ENCODE measurements around the gene TAMALIN.

GRCh38 chr12:52062167-52063081, 55.7 kb downstream of the TAMALIN start:
- TF ChIP-seq, protein P1, sequence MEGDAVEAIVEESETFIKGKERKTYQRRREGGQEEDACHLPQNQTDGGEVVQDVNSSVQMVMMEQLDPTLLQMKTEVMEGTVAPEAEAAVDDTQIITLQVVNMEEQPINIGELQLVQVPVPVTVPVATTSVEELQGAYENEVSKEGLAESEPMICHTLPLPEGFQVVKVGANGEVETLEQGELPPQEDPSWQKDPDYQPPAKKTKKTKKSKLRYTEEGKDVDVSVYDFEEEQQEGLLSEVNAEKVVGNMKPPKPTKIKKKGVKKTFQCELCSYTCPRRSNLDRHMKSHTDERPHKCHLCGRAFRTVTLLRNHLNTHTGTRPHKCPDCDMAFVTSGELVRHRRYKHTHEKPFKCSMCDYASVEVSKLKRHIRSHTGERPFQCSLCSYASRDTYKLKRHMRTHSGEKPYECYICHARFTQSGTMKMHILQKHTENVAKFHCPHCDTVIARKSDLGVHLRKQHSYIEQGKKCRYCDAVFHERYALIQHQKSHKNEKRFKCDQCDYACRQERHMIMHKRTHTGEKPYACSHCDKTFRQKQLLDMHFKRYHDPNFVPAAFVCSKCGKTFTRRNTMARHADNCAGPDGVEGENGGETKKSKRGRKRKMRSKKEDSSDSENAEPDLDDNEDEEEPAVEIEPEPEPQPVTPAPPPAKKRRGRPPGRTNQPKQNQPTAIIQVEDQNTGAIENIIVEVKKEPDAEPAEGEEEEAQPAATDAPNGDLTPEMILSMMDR (IDR thresholded peaks at IDR 0.05): no peak
- TF ChIP-seq POLR2A (IDR thresholded peaks at IDR 0.05): no peak

Measured in adrenal gland (tissue), 5 donors.